HT1080 (cell line): ENCODE data around the gene NCK1. TPM values are rescaled to one million over a fixed set of nuclear protein-coding genes. Genes with fewer than 3 reads are reported as not detected.
A peak's percentile ranks its signal among the peaks of the same experiment; 100 is the strongest.

ENCODE experiments used
- DNase-seq: peaks from one replicate; pipeline ENCODE4 v3.0.0-alpha.2; 2015; ENCODE audit warnings: low read depth
- total RNA-seq: library from RNA; depleted of rRNA; stranded (reverse); fragments of >200 nt; shearing (Covaris generic); gene quantifications from 2 replicates; pipeline ENCODE4 v1.2.3, GENCODE V29; 2014

The NCK1 gene
- total RNA-seq, 1 experiment from 2014 or later = 42.6 TPM

- DNase-seq = no peak
These were observed 43.5 kb downstream of the NCK1 start for GRCh38 chr3:136905549-136905948.

GRCh38 chr3:136906725-136907124 lies 44.7 kb downstream of the NCK1 start:
- DNase-seq = no peak

- no peak for DNase-seq
These were observed 46.3 kb downstream of the NCK1 start for GRCh38 chr3:136908297-136908696.

DNA sequence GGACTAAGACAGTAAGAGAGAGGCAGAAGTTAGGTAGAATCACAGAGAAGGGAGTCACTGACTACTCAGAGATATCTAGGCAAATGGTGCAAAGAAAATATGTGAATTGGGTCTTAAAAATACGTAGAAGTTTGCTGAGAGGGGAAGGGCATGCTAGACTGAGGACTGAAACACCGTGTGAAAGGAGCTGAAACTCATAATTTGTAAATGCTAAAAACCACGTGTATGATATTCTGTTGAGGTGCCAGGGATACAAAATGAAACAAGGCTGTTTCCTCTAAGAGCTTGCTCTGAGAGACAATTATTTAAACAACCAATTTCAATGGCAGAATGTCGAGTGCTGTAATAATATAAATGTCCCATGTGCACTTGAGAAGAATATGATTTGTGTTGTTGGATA lies 47.2 kb downstream of the NCK1 start:
- no peak for DNase-seq

GRCh38 chr3:136910697-136911096 lies 48.7 kb downstream of the NCK1 start:
- no peak for DNase-seq

GRCh38 chr3:136913168-136913567 lies 51.2 kb downstream of the NCK1 start:
- no peak for DNase-seq

GRCh38 chr3:136914739-136915138 lies 52.7 kb downstream of the NCK1 start:
- DNase-seq = no peak

DNA sequence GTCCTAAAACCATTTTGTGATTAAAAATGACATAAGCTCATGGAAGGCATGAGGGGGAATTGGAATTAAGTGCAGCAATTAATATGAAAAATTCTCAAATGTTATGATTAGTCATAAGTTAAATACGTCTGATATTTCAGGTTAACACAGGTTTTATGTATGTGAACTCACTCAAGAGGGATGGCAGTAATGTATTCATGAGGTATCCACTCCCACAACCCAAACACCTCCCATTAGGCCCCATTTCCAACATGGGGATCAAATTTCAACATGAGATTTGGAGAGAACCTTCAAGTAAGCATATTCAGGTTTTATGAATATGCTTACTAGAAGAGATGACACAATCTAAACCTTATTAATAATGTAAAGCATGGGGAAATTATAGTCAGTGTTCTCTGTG lies 54.2 kb downstream of the NCK1 start:
- DNase-seq = no peak

GRCh38 chr3:136919799-136920580 lies 58.0 kb downstream of the NCK1 start:
- peak; percentile 23 for DNase-seq

DNA sequence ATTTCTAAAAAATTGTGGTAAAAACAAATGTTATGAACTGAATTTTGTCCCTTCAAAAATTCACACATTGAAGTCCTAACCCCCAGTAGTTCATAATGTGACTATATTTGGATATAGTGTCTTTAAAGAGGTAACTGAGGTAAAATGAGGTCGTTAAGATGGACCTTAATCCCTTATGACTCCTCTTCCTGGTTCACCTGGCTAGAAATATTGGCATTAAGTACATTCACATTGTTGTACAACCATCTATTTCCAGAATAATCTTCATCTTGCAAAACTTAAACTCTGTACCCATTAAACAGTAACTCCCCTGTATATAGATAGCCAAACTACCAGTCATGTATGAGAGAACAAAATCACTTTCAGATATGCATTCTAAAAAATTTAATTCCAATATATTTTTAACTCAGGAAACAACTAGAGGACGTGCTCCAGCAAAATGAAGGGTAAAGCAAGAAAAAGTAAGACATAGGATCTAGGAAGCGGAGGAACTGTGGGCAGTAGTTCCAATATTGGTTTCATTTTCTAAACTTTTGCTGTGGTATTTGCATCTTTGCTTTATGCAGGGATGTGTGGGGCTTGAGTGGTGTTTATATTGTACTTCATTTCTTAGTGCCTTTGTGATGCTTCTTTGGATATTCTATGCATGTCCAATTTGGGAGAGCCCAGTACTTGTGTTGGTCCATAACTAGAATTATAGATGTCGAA lies 59.0 kb downstream of the NCK1 start:
- DNase-seq = no peak

- DNase-seq = no peak
These were observed 63.6 kb downstream of the NCK1 start for GRCh38 chr3:136925425-136926190.

DNA sequence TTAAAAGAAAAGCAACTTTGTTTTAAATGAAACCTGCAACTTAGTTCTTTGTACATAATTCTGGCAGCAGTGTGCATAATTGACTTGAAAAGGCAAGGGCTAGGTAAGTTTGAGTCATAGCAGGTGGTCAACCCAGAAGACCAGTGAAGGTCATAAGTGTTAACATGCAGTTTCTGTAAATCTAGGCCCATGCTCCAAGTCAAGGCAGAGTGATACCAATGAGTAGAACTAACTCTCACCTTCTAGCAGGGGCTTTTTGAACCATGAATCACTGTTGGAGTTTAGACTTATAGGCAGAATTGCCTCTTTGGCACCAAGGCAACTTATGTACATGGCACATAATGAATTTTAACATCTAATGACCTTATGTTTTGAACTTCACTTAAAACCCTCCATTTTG lies 66.2 kb downstream of the NCK1 start:
- DNase-seq = no peak

DNA sequence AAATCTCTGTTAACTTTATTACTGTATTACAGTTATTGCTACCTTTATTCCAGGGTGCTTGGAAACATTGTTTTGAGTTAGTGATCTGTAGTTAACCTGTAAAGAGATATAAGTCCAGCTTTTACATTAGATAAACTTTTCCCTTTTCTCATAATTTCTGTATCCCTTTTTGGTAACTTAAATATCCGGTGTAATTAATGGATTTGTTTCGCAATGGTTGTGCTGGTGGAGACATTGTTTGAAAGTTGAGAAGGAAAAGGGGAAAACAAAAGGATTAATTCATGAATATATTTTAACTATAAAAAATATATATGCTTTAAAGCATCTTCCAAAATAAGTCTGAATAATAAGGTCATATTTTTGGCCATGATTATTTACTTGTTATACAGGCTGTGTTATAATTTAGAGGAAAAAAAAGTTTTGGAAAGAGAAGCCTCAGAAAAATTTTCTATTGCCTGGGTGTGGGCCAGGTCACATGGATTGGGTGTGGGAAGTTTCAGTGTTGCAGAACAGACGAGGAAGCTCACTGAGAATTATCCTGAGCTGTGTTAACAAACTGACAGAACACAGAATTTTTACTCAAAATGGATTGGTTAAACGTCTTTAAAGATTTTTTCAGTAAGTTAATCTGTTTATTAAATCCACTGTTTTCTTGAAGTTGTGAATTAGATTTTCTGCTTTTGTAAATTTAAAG lies 68.1 kb downstream of the NCK1 start:
- no peak for DNase-seq

- DNase-seq = no peak
These were observed 69.6 kb downstream of the NCK1 start for GRCh38 chr3:136931606-136932005.

DNA sequence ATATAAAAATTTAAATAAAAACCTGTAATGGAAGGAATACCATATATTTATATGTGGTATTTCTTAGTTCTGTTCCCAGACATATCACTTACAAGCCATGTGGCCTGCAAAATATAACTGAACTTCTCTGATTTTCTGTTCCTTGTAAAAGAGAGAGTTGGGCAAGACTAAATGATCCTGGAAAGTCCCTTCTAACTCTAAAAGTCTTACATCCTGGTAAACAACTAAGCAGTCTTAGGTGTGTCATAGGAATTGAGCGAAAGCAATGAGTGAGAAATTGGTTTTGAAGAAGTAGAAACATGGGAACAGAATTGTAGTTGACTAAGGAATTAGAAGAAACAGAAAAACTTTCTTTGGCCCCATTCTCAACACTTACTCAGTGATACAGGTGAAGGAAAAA lies 70.5 kb downstream of the NCK1 start:
- DNase-seq = no peak

GRCh38 chr3:136932978-136933772 lies 71.2 kb downstream of the NCK1 start:
- DNase-seq = no peak

- no peak for DNase-seq
These were observed 75.2 kb downstream of the NCK1 start for GRCh38 chr3:136937175-136937574.

DNA sequence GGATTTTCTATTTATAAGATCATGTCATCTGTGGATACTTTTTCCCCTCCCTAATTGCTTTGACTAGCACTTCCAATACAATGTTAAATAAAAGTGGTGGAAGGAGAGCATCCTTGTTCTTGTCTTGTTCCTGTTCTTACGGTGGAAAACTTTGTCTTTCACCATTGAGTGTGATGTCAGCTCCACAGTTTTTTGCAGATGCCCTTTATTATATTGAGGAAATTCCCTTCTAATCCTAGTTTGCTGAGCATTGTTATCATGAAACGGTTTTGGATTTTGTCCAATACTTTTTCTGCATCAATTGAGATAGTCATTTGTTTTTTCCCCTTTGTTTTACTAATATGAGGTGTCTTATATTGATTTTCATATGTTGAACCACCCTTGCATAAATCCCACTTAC lies 75.8 kb downstream of the NCK1 start:
- no peak for DNase-seq

DNA sequence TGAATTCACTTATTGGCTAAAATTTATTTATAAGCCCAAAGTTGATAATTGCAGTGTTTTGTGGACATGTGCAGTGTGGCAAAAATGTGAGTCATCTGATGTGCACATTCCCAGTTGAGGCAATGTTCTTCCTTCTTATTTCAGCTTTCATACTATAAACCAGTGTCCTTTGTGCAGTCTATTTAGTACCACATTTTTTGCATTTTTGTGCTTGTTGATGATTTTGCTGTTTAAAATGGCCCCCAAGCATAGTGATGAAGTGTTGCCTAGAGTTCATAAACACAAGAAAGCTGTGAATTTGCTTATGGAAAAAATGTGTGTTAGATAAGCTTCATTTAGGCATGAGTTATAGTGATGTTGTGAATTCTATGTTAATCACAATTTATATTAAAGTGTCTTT lies 76.3 kb downstream of the NCK1 start:
- DNase-seq = peak; percentile 33

GRCh38 chr3:136939489-136939888 lies 77.5 kb downstream of the NCK1 start:
- no peak for DNase-seq

DNA sequence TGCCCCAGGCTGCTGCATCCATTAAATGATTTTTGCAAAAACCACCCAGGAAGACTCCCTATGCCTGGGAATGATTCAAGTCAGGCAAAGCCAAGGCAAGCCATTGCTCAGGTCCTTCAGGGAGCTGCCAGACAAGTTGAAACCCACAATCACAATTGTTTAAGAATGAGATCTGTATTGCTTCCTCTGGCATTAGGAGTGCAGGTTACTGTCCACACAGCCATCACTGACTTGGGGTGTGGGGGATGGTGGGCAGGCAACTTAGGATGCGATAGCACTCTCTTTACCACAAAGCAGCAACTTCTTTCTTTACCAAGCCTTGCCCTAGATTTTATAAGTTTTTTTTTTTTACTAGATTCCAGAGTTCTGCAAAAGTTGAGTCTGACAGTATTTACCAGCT lies 80.8 kb downstream of the NCK1 start:
- DNase-seq = no peak
